Ovary (tissue), 3 donors: ENCODE results near the gene TMIGD3.

Experiments used
- EP300 ChIP-seq: sonication (generic); formaldehyde crosslinking; IDR thresholded peaks from one replicate; pipeline ENCODE4 v1.6.1; 2017; ENCODE audit warnings: antibody characterized with exemption
- POLR2A ChIP-seq: fragments of 450-650 bp; IDR thresholded peaks from one replicate; pipeline ENCODE4 v1.6.1; 2017; ENCODE audit warnings: antibody characterized with exemption, mild to moderate bottlenecking, moderate library complexity
- TF ChIP-seq, protein P1 (sequence below), 3 donors: fragments of 450-650 bp in 2 of 3; fragments of 200-600 bp in 1 of 3; IDR thresholded peaks; one replicate each; pipeline versions ENCODE4 v1.5.1 to v1.8.0; 2016 to 2022; ENCODE audit warnings: antibody characterized with exemption in 3 of 3, mild to moderate bottlenecking in 1 of 3
- donor health status: DM: no; HTN: no; CAD: no.

DNA sequence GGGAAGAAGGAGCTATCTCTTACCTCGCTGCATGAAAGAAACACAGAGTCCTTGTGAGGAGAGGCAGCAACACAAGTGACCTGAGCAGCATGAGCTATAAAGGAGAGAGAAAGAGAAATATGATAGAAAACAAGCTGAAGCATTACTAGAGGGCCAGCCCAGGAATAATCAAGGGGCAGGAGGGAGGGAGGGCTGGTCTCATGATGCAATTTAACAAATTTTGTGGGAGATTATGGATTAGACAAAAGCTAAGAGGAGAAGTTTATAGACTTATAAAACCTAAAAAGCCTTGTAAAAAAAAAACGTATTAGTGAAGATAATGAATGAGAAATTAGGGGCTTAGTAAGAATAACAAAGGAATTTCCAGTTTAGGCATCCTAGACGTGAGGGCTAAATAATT lies 59.4 kb downstream of the TMIGD3 start:
- no peak for TF ChIP-seq POLR2A
- TF ChIP-seq, protein P1, sequence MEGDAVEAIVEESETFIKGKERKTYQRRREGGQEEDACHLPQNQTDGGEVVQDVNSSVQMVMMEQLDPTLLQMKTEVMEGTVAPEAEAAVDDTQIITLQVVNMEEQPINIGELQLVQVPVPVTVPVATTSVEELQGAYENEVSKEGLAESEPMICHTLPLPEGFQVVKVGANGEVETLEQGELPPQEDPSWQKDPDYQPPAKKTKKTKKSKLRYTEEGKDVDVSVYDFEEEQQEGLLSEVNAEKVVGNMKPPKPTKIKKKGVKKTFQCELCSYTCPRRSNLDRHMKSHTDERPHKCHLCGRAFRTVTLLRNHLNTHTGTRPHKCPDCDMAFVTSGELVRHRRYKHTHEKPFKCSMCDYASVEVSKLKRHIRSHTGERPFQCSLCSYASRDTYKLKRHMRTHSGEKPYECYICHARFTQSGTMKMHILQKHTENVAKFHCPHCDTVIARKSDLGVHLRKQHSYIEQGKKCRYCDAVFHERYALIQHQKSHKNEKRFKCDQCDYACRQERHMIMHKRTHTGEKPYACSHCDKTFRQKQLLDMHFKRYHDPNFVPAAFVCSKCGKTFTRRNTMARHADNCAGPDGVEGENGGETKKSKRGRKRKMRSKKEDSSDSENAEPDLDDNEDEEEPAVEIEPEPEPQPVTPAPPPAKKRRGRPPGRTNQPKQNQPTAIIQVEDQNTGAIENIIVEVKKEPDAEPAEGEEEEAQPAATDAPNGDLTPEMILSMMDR (IDR thresholded peaks at IDR 0.05): no peak
- no peak for TF ChIP-seq EP300
